Measurements from ENCODE around the gene PLB1.

Gene PLB1

GRCh38 chr2:28692411-28692810 is 196.6 kb downstream of the PLB1 start:
- Histone ChIP-seq H3K36me3 (replicated peaks; ENCODE audit: insufficient read depth, low read length) (no peaks in the 10 kb centered on the region), H3K9me2 (replicated peaks; ENCODE audit: insufficient read depth, low read length) (no peaks in the 10 kb centered on the region), H3K4me1 (ENCODE audit: low read length) (no peaks in the 10 kb centered on the region), H4K20me1 (ENCODE audit: insufficient read depth, low read length) (no peaks in the 10 kb centered on the region), H2AFZ (ENCODE audit: low read length) (no peak overlapping the region), H3K79me2 (ENCODE audit: low read length) (no peaks in the 10 kb centered on the region), H3K9ac (ENCODE audit: low read length) (no peak overlapping the region), H3F3A (ENCODE audit: insufficient read depth, low read length) (no peaks in the 10 kb centered on the region), H3K9me3 (replicated peaks; ENCODE audit: insufficient read depth, low read length) (no peaks in the 10 kb centered on the region), H3K4me2 (ENCODE audit: low read depth, low read length) (no peak overlapping the region), H3K27me3 (replicated peaks; ENCODE audit: insufficient read depth, low read length) (no peaks in the 10 kb centered on the region), H3K4me3 (ENCODE audit: low read length) (no peak overlapping the region), H3K27ac (ENCODE audit: low read length) (no peak overlapping the region)
- no peak for DNase-seq
- TF ChIP-seq CTCF (IDR thresholded peaks at IDR 0.05; ENCODE audit: low read length) = no peak
- TF ChIP-seq EZH2phosphoT487 (IDR thresholded peaks at IDR 0.05; ENCODE audit: low read length) = no peak
- TF ChIP-seq EZH2 (optimal IDR thresholded peaks at IDR 0.05; ENCODE audit: low read depth, low read length) = no peak

- H3K27ac ChIP-seq (ENCODE audit: low read length) = no peak overlapping the region
- H3K27me3 ChIP-seq (replicated peaks; ENCODE audit: insufficient read depth, low read length) = no peaks in the 10 kb centered on the region
- H4K20me1 ChIP-seq (ENCODE audit: insufficient read depth, low read length) = no peaks in the 10 kb centered on the region
- H3K4me1 ChIP-seq (ENCODE audit: low read length) = no peaks in the 10 kb centered on the region
- H3K4me2 ChIP-seq (ENCODE audit: low read depth, low read length) = no peak overlapping the region
- no peak overlapping the region for H2AFZ ChIP-seq (ENCODE audit: low read length)
- H3F3A ChIP-seq (ENCODE audit: insufficient read depth, low read length) = no peaks in the 10 kb centered on the region
- no peak overlapping the region for H3K9ac ChIP-seq (ENCODE audit: low read length)
- TF ChIP-seq EZH2 (optimal IDR thresholded peaks at IDR 0.05; ENCODE audit: low read depth, low read length) (no peak), EZH2phosphoT487 (IDR thresholded peaks at IDR 0.05; ENCODE audit: low read length) (no peak), CTCF (IDR thresholded peaks at IDR 0.05; ENCODE audit: low read length) (no peak)
- no peaks in the 10 kb centered on the region for H3K79me2 ChIP-seq (ENCODE audit: low read length)
- DNase-seq = no peak
- H3K36me3 ChIP-seq (replicated peaks; ENCODE audit: insufficient read depth, low read length) = no peaks in the 10 kb centered on the region
- no peaks in the 10 kb centered on the region for H3K9me2 ChIP-seq (replicated peaks; ENCODE audit: insufficient read depth, low read length)
- H3K4me3 ChIP-seq (ENCODE audit: low read length) = no peak overlapping the region
- no peaks in the 10 kb centered on the region for H3K9me3 ChIP-seq (replicated peaks; ENCODE audit: insufficient read depth, low read length)
These were observed 197.4 kb downstream of the PLB1 start for GRCh38 chr2:28693223-28693622.

Data from MM.1S (cell line).